MM.1S (cell line): Measurements from ENCODE around the gene CACNA1H.

Source experiments
- EZH2 ChIP-seq: fragments of 300-600 bp; sonication (generic); optimal IDR thresholded peaks from 2 replicates; pipeline ENCODE3; 2017; ENCODE audit warnings: low read depth, mild to moderate bottlenecking, antibody characterized with exemption, low read length, mixed read lengths
- TF ChIP-seq, protein P1 (sequence below): fragments of 300-600 bp; sonication (generic); IDR thresholded peaks from 2 replicates; pipeline ENCODE4 v1.5.1; 2016; ENCODE audit warnings: antibody characterized with exemption, low read length, mixed read lengths

GRCh38 chr16:1256874-1257322 is 104.0 kb downstream of the CACNA1H start:
- TF ChIP-seq, protein P1, sequence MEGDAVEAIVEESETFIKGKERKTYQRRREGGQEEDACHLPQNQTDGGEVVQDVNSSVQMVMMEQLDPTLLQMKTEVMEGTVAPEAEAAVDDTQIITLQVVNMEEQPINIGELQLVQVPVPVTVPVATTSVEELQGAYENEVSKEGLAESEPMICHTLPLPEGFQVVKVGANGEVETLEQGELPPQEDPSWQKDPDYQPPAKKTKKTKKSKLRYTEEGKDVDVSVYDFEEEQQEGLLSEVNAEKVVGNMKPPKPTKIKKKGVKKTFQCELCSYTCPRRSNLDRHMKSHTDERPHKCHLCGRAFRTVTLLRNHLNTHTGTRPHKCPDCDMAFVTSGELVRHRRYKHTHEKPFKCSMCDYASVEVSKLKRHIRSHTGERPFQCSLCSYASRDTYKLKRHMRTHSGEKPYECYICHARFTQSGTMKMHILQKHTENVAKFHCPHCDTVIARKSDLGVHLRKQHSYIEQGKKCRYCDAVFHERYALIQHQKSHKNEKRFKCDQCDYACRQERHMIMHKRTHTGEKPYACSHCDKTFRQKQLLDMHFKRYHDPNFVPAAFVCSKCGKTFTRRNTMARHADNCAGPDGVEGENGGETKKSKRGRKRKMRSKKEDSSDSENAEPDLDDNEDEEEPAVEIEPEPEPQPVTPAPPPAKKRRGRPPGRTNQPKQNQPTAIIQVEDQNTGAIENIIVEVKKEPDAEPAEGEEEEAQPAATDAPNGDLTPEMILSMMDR: no peak
- no peak for TF ChIP-seq EZH2
